CD4-positive, alpha-beta T cell treated with Interleukin-21 for 1 hour (primary cell): ENCODE results near the gene C16orf82.
A peak's percentile ranks its signal among the peaks of the same experiment; 100 is the strongest.

Experiments
- DNase-seq: peaks from one replicate; pipeline ENCODE4 v3.0.0-alpha.2; 2020

The C16orf82 gene

DNA sequence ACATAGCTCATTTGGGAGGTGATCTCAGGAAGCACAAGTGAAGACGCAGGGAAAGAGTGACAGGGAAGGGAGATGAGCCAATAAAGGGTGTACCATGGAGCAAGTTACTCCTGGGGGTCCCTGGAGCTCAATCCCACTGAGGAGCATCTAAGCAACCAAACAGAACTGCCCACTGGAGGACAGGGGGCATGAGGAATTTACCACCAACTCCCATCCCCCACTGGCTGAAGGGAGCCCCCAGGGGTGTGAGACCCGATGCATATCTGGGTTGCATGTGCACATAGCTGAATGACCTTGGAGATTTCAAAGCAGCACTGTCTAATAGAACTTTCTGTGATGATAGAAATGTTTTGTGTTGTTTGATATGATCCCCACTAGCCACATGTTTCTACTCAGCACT, 29.6 kb downstream of the C16orf82 start:
- no peak for DNase-seq

DNA sequence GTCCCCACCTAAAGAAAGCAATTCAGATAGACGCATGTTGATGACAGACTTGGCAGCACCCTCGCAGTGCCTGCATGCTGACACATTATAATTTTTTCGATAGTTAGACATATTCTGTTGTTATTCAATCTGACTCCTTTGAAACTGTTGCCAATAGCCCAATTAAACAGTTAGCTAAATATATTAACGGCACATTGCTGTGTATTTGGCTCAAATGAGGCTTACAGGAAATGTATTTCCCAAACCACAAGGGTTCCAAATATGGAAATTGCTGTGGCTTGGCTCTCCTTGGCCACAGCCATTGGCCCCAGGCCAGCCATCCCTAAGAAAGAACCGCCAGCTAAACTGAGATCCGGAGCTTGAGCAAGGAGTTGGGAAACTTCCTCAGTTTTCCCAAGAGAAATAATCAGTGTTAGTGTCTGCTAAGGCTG, 31.1 kb downstream of the C16orf82 start:
- DNase-seq, result no peak

DNA sequence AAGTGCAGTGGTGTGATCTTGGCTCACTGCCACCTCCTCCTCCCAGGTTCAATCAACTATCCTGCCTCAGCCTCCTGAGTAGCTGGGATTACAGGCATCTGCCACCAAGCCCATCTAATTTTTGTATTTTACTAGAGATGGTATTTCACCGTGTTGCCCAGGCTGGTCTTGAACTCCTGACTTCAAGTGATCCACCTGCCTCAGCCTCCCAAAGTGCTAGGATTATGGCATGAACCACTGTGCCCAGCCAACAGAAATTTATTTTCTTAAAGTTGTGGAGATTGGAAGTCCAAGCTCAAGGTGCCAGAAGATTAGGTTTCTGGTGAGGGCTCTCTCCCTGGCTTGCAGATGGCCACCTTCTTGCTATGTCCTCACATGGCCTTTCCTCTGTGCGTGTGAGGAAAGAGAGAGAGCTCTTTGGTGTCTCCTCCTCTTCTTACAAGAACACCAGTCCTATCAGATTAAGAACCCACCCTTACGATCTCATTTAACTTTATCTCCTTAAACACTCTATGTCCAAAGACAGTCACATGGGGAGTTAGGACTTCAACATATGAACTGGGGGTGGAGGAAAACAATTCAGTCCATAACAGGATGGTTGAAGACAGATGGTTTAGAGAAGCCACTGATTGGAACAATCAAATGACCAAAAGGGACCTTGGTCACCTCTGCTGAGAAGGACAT, 31.8 kb downstream of the C16orf82 start:
- DNase-seq, result no peak

DNA sequence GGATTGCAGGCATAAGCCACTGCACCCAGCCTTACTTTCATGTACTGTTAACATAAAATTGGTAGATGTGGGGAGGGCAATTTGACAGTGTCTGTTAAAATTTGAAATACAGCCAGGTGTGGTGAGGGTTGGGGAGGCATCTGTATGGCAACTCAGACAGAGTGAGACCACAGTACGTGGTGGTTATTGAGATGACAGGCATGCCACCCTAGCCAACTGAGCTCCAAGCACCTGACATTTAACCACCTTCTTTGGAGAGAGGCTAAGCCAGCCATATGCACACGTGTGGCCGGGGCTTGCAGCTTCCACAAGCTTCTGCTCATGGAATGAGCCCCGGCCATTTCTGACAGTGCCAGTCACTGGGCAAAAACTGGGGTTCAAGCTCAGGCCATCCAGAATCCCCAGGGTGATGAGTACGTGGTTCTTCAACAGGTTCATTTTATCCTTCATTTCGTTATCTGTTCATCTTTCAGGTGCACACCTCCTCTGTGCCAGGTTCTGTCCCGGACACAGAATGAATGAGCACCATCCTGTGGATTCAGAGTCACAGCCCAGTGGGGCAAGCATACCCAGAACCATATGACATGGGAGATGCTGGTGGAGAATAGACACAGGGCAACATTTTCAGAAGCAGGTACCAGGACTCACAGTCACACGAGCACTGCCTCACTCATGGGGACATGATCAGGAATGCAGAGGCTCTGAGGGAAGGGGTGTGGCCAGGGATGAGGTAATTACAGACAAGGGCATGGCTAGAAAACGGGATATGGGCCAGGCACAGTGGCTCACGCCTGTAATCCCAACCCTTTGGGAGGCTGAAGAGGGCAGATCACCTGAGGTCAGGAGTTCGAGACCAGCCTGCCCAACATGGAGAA, 36.2 kb downstream of the C16orf82 start:
- DNase-seq, result no peak

DNA sequence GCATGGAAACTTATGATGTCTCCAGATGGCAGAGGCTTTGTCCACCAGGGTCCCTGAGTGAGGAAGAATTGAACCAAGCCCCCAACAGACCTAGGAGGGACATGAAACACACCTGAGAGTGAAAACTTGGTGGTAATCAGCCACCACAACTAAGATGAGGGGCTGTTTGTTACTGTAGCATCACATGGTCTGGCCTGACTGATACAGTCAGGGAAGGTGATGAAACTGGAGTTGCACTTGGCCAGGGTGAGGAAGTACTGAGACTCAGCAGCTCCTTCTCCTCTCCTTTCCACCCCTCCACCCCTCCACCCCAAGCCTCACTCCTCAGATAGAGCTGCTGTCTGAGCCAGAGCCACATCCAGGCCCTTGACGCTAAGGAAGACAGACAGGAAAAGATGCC, 37.2 kb downstream of the C16orf82 start:
- DNase-seq, result no peak

DNA sequence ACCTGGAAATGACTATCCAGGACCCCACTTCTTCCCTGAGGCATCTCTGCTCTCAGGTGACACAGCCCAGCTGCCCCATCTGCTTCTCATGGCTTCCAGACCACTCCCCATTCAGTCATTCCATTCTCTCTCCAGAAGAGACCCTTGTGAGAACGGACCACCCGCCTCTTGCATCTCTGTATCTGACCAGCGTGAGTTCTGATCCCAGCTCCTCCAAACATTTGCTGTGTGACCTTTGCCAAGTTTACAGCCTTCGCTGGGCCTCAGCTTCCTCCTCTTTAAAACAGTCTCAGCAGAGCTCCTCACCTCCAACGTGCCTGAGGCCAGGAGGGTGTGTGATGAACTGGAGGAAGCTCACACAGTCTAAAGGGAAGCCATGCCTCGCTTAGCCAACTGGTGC, 39.6 kb downstream of the C16orf82 start:
- DNase-seq, result no peak

DNA sequence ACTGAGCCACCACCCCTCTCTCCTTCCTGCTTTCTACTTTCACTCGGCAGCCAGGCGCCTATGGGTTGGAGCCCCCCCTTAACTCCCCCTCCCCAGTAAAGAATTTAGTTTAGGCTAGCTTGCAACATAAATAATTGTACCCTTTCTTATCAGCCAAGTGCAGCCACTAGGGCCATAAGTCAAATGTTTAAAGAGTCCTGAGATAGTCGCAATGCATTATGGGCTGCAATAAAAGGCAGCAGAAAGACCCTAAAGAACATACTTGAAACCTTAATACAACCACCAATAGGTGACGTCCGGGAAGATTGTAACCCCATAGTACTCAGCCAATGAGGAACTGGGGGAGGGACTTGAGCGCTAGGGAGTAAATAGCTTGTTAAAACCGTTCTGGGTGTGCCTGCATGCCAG, 40.5 kb downstream of the C16orf82 start:
- DNase-seq, result no peak

DNA sequence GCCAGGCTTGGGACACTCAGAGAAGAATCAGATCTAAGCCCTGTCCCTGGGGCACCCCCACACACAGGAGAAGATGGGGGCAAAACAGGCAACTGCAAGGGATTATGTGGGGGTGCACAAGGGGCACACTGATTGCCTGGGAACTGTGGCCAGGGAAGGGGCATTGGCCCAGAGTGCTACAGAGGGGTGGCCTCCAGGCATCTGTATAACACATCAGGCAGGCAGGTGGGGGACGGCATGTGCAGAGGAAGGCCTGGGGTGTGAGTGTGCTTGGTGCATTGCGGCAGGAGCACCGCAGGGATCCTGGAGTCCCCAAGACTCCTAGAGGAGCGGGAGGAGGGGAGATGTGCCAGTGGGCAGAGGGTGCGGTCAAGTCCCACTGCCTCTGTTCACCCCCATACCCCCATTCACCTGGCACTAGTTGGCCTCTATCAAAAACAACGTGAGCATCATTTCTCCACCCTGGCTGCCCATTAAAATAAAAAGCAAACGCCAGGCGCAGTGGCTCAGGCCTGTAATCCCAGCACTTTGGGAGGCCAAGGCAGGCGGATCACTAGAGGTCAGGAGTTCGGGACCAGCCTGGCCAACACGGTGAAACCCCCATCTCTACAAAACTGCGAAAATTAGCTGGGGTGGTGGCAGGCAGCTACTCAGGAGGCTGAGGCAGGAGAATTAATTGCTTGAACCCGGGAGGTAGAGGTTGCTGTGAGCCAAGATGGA, 41.5 kb downstream of the C16orf82 start:
- no peak for DNase-seq

DNA sequence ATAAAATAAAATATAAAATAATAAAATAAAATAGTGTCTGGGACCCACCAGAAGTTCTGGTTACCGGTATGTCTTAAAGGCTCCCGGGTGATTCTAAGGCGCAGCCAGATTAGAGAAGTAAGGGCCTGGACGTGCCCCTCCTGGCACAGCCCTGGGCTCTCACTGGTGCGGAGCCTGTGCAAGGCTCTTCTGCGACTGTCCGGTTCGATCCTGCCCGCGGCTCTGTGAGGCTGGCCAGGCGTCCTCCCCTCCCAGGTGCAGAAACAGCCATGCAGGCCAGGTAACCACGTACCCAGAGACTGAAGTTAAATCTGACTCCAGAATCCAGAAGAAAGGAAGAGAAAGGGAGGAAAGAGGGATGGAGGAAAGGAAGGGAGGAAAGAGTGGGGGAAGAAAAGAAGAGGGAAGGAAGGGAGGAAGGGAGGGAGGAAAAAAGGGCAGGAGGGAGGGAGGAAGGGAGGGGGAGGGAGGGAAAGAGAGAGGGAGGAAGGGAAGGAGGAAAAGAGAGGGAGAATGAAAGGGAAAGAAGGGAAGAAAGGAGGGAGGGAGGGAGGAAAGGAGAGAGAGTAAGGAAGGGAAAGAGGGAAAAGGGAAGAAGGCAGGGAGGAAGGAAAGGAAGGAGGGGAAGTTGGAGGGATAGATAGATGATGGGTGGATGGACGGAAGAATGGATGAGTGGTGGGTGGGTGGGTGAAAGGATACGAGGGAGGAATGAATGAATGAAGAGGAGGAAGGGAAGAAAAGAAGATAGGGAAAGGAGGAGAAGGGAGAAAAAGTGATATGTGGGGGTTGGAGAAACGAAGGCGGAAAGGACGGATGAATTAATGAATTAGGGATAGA, 42.3 kb downstream of the C16orf82 start:
- no peak for DNase-seq

DNA sequence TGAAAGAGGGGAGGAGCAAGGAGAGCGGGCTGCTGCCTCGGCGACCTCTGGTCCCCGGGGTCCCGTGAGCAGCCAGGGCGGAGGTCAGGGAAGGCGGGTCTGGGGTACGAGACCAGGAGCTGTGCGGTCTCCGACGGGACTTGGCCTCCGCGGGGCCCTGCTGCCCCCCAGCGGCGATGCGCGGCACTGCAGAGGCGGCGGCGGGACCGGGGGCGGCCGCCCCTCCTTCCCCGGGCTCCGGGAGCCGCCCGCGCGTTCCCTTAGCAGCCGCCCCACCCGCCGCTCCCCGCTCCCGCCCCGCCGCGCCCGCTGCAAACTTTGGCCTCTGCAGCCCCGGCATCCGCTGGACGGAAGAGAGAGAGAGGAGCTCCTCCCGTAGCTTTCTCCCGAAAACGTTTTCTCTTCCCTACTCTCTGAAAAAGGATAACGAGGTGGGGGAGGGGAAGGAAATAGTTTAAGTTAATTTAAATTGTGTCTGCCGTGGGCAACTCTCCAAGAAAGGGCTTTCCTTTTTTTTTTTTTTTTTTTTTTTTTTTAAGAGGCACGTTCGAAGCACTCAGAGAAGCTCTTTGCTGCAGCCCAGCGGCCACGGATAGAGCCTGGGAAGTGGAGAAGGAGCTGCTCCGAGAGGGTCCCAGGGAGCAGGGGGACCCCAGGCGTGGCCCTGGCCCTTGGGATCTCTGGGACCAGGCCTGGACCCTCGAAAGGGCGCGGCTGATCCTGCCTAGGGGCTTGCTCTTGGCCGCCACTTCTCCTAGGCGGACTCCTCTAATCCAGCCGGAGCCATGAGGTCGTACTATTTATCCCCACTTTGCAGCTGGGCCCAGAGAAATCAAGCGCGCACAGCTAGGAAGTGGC, 43.2 kb downstream of the C16orf82 start:
- peak; percentile 73 for DNase-seq

DNA sequence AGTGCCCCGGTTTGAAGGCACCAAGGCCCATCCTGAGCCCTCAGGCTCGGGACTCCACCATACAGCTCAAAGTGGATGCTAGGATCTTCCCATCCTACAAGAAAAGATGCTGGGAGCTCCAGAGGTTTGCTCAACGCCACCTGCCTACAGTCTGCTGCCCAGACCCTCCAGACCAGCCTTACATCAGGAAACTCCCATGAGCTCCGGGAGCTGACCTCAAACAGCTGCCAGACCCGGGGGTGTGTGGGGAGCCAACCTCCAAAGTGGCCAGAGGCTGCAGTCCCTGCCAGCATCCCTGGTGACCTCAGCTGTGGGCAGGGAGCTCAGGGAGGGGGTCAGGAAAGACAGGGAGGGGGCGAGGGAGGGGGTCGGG, 43.8 kb downstream of the C16orf82 start:
- no peak for DNase-seq

DNA sequence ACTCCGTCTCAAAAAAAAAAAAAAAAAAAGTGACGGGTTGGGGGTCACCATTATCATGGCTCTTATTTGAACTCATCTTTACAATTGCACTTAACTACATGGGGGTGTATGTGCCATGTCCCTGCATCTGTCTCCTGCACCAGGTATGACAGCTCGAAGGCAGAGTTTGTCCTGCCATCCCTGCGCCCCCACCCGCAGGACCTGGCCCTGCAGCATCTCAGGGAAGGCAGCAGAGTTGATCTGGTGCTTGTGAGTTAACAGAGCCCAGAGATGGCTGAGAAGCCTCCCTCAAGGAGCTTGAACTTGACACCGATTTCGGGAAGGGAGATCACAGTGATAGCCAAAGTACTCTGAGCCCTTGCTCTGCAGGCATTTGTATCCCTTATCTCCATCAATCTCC, 44.8 kb downstream of the C16orf82 start:
- DNase-seq, result no peak

DNA sequence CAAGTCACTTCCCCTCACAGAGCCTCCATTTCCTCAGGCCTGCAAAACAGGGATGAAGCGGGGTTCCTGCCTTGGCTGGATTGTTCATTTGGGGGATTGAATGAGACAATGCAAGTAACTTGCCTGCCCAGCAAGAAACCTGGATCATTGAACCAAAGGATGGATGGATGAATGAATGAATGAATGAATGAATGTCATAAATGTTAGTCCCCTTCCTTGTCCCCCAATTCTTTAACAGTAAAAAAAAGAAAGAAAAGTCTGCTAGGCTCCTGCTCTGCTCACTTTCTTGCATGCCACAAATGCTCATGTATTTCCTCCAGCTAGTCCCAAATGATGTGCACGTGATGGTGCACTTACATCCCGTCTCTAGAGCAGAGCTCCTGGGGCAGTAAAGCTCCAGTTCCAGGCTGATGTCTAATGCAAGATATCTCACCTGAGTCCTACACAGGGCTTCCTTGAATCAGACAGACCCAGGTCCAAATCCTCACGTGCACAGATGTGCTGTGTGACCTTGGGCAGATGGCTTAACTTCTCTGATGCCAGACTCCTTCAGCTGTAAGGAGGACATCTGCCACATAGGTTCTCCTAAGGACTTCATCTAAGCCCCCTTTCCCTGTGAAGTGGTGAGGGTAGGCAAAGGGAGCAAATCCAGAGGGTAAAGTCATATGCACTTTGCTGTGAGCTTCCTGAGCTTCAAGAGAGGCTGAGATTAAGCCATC, 45.5 kb downstream of the C16orf82 start:
- no peak for DNase-seq

DNA sequence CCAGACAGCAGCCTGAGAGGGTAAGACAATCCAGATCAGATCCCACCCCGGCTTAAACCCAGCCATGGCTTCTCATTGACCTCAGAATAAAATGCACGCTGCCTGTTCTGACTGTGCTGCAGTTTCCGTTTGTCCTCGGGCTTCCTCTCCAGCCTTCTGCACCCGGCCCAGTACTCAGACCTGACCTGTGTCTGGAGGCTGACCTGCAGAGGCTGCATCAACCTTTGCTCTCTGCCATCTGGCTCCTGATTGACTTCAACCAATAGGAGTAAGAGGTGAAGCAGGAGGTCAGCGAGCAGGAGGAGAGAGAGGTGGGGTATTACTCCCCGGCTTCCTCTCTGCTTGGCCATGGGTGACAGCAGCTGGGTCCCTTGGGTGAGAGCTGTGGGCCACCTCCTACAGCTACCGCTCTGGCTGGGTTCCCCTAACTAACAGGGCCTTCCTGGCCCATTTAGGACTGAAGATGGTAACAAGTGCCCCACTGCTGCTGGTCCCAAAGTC, 46.7 kb downstream of the C16orf82 start:
- DNase-seq, result no peak

DNA sequence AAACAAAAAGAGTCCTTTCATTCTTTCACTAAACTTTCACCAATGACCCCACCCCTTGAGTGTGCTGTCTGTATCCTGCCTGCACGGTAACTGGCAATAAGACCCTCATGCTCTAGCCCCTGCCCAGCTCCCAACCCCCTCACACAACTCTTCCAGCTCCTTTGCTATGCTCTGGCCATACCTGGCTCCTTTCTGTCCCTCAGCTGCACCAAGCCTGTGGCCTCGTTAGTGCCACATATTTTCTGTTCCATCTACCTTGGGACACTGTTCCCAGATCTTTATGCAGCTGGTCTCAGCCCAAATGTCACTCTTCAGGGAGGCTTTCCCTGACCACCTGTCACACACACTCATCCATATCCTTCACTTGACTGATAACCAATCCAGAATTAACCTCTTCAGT, 47.3 kb downstream of the C16orf82 start:
- DNase-seq, result no peak

DNA sequence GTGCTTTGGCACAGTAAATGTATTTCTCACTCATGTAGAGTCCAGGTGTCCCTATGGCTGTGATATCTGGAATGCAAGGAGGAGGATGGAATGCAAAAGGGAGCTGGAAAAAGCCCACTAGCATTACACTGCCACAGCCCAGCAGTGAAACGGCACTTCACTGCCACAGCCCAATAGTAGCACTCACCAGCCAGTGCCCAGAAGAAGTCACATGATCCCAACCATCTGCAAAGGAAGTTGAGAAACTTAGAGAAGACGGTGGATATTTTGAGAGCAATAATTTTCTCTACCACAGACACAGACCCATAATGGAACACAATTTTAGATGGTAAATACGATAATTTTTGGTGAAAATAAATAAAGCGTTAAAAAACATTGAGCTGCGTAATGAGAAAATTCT, 51.8 kb downstream of the C16orf82 start:
- no peak for DNase-seq
